Central memory CD8-positive, alpha-beta T cell (primary cell): Measurements from ENCODE around the gene GPBP1L1.

ENCODE experiments used
- ATAC-seq: fragments of 150-1000 bp; cut with Tn5 transposase; replicated peaks from 2 replicates; pipeline ENCODE4 v1.10.0; 2022; ENCODE audit warnings: mild to moderate bottlenecking, moderate FRiP score, moderate number of reproducible peaks; ENCODE audit not compliant: poor library complexity, severe bottlenecking; ENCODE audit errors: extremely low read depth
- DNase-seq, 2 donors: peaks; one replicate each; pipeline ENCODE4 v3.0.0; 2021; ENCODE audit warnings: low spot score in 2 of 2
- H3K27ac Mint-ChIP-seq: one replicate; pipeline ENCODE4 v1.8.0; 2022; ENCODE audit warnings: low read depth, mild to moderate bottlenecking, moderate library complexity, mixed read lengths
- H3K27me3 Mint-ChIP-seq: one replicate; pipeline ENCODE4 v1.8.0; 2022; ENCODE audit warnings: mixed read lengths
- H3K36me3 Mint-ChIP-seq: one replicate; pipeline ENCODE4 v1.8.0; 2022; ENCODE audit warnings: mild to moderate bottlenecking, moderate library complexity, mixed read lengths; ENCODE audit not compliant: insufficient read depth
- H3K4me1 Mint-ChIP-seq: one replicate; pipeline ENCODE4 v1.8.0; 2022; ENCODE audit warnings: mixed read lengths
- H3K4me3 Mint-ChIP-seq: one replicate; pipeline ENCODE4 v1.8.0; 2022; ENCODE audit warnings: mild to moderate bottlenecking, moderate library complexity, mixed read lengths
- H3K9me3 Mint-ChIP-seq: one replicate; pipeline ENCODE4 v1.8.0; 2022; ENCODE audit warnings: mixed read lengths

GPBP1L1 gene

GRCh38 chr1:45589861-45590260, 96.5 kb downstream of the GPBP1L1 start:
- ATAC-seq (no peak), DNase-seq (no peak)
- Mint-ChIP-seq H3K27me3 (no peaks in the 10 kb centered on the region), H3K4me3 (no peak overlapping the region), H3K4me1 (peaks cover 22% of the 10 kb centered on the region), H3K36me3 (peaks cover 34% of the 10 kb centered on the region), H3K27ac (no peak overlapping the region), H3K9me3 (no peaks in the 10 kb centered on the region)

GRCh38 chr1:45586769-45587168, 99.6 kb downstream of the GPBP1L1 start:
- Mint-ChIP-seq H3K4me1 (peaks cover 38% of the 10 kb centered on the region), H3K27ac (peak overlapping the region; percentile 99), H3K27me3 (no peaks in the 10 kb centered on the region), H3K9me3 (no peaks in the 10 kb centered on the region), H3K4me3 (peak overlapping the region; percentile 100), H3K36me3 (peaks cover 32% of the 10 kb centered on the region)
- DNase-seq (peak in 1 of 2 donors; percentile 8), ATAC-seq (no peak)

- peak overlapping the region; percentile 100 for H3K4me3 Mint-ChIP-seq
- H3K27ac Mint-ChIP-seq = peak overlapping the region; percentile 99
- H3K4me1 Mint-ChIP-seq = peaks cover 38% of the 10 kb centered on the region
- ATAC-seq (no peak), DNase-seq (peak in 1 of 2 donors; percentile 3)
- peaks cover 28% of the 10 kb centered on the region for H3K36me3 Mint-ChIP-seq
- H3K9me3 Mint-ChIP-seq = no peaks in the 10 kb centered on the region
- H3K27me3 Mint-ChIP-seq = no peaks in the 10 kb centered on the region
Measured at GRCh38 chr1:45585496-45586075, 100.7 kb downstream of the GPBP1L1 start.

- H3K4me1 Mint-ChIP-seq = peaks cover 38% of the 10 kb centered on the region
- no peaks in the 10 kb centered on the region for H3K9me3 Mint-ChIP-seq
- peaks cover 28% of the 10 kb centered on the region for H3K36me3 Mint-ChIP-seq
- ATAC-seq (no peak), DNase-seq (no peak)
- H3K4me3 Mint-ChIP-seq = peak overlapping the region; percentile 100
- peak overlapping the region; percentile 99 for H3K27ac Mint-ChIP-seq
- no peaks in the 10 kb centered on the region for H3K27me3 Mint-ChIP-seq
Measured at GRCh38 chr1:45585110-45585426, 101.3 kb downstream of the GPBP1L1 start.

- Mint-ChIP-seq H3K4me3 (peak overlapping the region; percentile 100), H3K9me3 (no peaks in the 10 kb centered on the region), H3K27ac (peak overlapping the region; percentile 99), H3K27me3 (no peaks in the 10 kb centered on the region), H3K4me1 (peaks cover 38% of the 10 kb centered on the region), H3K36me3 (peaks cover 28% of the 10 kb centered on the region)
- ATAC-seq = peak; percentile 63
- DNase-seq = peak; percentile 80
Measured at GRCh38 chr1:45584351-45585109, 101.8 kb downstream of the GPBP1L1 start.

- ATAC-seq = peak; percentile 64
- DNase-seq = peak; percentile 92 to 98
- H3K9me3 Mint-ChIP-seq = no peaks in the 10 kb centered on the region
- peak within 1 kb of the TSS; percentile 99 for H3K27ac Mint-ChIP-seq
- H3K36me3 Mint-ChIP-seq = peaks cover 28% of the 10 kb centered on the region
- peaks cover 38% of the 10 kb centered on the region for H3K4me1 Mint-ChIP-seq
- H3K4me3 Mint-ChIP-seq = peak within 1 kb of the TSS; percentile 100
- no peaks in the 10 kb centered on the region for H3K27me3 Mint-ChIP-seq
Measured at GRCh38 chr1:45583666-45584350, 102.5 kb downstream of the GPBP1L1 start, which contains the start of gene NASP. Gene NASP, plus strand, starts transcription at chr1:45584041. Its CDS starts 106 bp downstream, at chr1:45584147.

- peaks cover 38% of the 10 kb centered on the region for H3K4me1 Mint-ChIP-seq
- H3K4me3 Mint-ChIP-seq = peak overlapping the region; percentile 100
- DNase-seq (peak; percentile 86 to 92), ATAC-seq (peak; percentile 72)
- H3K9me3 Mint-ChIP-seq = no peaks in the 10 kb centered on the region
- peaks cover 28% of the 10 kb centered on the region for H3K36me3 Mint-ChIP-seq
- no peaks in the 10 kb centered on the region for H3K27me3 Mint-ChIP-seq
- peak overlapping the region; percentile 99 for H3K27ac Mint-ChIP-seq
Measured at GRCh38 chr1:45583264-45583665, 103.1 kb downstream of the GPBP1L1 start.
